Colonic mucosa (tissue), 4 donors: ENCODE measurements around the gene ANKRD33. TPM values are rescaled to one million over a fixed set of nuclear protein-coding genes. Genes with fewer than 3 reads are reported as not detected.

Experiments used
- DNase-seq: peaks from one replicate; pipeline ENCODE4 v3.0.0-alpha.2; 2020
- H3K27ac ChIP-seq: fragments of 200-600 bp; one replicate; pipeline ENCODE4 v1.8.0; 2021
- H3K27me3 ChIP-seq: fragments of 200-600 bp; one replicate; pipeline ENCODE4 v1.8.0; 2021
- H3K36me3 ChIP-seq: fragments of 200-600 bp; one replicate; pipeline ENCODE4 v1.8.0; 2021
- H3K4me1 ChIP-seq: fragments of 200-600 bp; one replicate; pipeline ENCODE4 v1.8.0; 2021; ENCODE audit warnings: mild to moderate bottlenecking
- H3K4me3 ChIP-seq: fragments of 200-600 bp; one replicate; pipeline ENCODE4 v1.8.0; 2021
- H3K9ac ChIP-seq, 2 donors: one replicate each; pipeline ENCODE4 v1.7.0; 2013; ENCODE audit warnings: control low read depth in 2 of 2, low read depth in 2 of 2, low read length in 2 of 2
- H3K9me3 ChIP-seq: fragments of 200-600 bp; one replicate; pipeline ENCODE4 v1.8.0; 2021
- intact Hi-C: fragments of 100-400 bp; cut with DNase I; formaldehyde crosslinking; loops from one replicate; pipeline ENCODE4 v1.14.1; 2022
- total RNA-seq, 2 donors: library from RNA; stranded (reverse); fragmentation: NEBNext Ultra II Directional in 1 of 2; extraction: Animal tissue kit (Norgen Biotek cat#: 25700) in 1 of 2; gene quantifications; one replicate each; pipeline ENCODE4 v1.2.1, GENCODE V29; 2021
- TF ChIP-seq, protein P1 (sequence below): fragments of 200-600 bp; IDR thresholded peaks from one replicate; pipeline ENCODE4 v1.8.0; 2022; ENCODE audit warnings: antibody characterized with exemption, mild to moderate bottlenecking
- donor health status: healthy.
- donor health status: DM: no; HTN: no; CAD: no.
- donor health status: DM: no; HTN: no; CAD: no.

Gene ANKRD33
- total RNA-seq, 2 donors from 2014 or later, result not detected

DNA sequence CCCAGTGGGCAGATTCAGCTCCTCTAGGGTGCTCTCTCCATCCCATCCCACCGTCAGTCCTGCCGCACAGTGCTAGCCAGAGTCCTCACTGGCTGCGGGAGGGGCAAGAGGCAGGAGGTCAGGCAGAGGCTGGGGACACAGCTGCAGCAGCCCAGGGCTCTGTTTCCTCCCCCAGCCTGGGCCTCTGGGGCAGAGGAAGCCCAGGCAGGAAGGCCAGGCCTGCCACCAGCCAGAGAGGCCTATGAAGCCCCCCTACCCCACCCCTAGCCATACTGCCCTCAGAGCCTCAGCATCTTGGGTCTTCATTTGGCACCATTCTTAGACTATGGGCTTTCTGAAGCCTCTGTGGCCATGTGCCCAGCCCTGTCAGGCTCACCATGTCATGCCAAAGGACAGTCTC lies 22.8 kb downstream of the ANKRD33 start:
- H3K4me1 ChIP-seq, result peaks cover 31% of the 10 kb centered on the region
- peak overlapping the region; percentile 9 to 38 for H3K9ac ChIP-seq
- no peaks in the 10 kb centered on the region for H3K27me3 ChIP-seq

DNA sequence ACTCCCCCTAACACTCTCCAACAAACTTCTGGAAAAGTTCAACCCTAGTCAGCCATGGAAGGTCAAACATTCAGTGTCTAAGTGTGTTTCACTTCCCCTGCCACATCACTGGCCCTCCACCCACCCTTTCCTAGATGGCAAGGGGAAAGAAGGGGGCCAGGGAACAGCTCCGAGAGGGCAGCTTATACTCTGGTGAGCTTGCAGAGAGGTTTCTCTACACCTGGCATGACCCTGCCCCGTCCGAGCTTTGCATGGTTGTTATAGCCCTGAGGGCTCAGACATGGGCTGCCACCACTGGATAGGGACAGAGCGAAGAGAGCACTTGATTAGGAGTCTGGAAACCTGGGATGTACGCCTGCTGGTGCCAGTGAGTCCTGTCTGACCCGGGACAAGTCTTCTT lies 23.4 kb downstream of the ANKRD33 start:
- no peaks in the 10 kb centered on the region for H3K9me3 ChIP-seq
- H3K27me3 ChIP-seq, result no peaks in the 10 kb centered on the region
- peaks cover 8% of the 10 kb centered on the region for H3K36me3 ChIP-seq
- no peak for DNase-seq
- intact Hi-C loops, result no loop called here
- peak overlapping the region; percentile 50 for H3K27ac ChIP-seq
- TF ChIP-seq, protein P1, sequence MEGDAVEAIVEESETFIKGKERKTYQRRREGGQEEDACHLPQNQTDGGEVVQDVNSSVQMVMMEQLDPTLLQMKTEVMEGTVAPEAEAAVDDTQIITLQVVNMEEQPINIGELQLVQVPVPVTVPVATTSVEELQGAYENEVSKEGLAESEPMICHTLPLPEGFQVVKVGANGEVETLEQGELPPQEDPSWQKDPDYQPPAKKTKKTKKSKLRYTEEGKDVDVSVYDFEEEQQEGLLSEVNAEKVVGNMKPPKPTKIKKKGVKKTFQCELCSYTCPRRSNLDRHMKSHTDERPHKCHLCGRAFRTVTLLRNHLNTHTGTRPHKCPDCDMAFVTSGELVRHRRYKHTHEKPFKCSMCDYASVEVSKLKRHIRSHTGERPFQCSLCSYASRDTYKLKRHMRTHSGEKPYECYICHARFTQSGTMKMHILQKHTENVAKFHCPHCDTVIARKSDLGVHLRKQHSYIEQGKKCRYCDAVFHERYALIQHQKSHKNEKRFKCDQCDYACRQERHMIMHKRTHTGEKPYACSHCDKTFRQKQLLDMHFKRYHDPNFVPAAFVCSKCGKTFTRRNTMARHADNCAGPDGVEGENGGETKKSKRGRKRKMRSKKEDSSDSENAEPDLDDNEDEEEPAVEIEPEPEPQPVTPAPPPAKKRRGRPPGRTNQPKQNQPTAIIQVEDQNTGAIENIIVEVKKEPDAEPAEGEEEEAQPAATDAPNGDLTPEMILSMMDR, result no peak
- peak overlapping the region; percentile 0 to 30 for H3K9ac ChIP-seq
- H3K4me1 ChIP-seq, result peaks cover 27% of the 10 kb centered on the region
- no peak overlapping the region for H3K4me3 ChIP-seq

More for the DNA sequence above, 22.8 kb downstream of the ANKRD33 start:
- Histone ChIP-seq H3K4me3 (no peak overlapping the region), H3K36me3 (peaks cover 2% of the 10 kb centered on the region), H3K9me3 (no peaks in the 10 kb centered on the region), H3K27ac (peak overlapping the region; percentile 50)
- no peak for DNase-seq
- TF ChIP-seq, protein P1, result no peak
- intact Hi-C loops, result no loop called here

DNA sequence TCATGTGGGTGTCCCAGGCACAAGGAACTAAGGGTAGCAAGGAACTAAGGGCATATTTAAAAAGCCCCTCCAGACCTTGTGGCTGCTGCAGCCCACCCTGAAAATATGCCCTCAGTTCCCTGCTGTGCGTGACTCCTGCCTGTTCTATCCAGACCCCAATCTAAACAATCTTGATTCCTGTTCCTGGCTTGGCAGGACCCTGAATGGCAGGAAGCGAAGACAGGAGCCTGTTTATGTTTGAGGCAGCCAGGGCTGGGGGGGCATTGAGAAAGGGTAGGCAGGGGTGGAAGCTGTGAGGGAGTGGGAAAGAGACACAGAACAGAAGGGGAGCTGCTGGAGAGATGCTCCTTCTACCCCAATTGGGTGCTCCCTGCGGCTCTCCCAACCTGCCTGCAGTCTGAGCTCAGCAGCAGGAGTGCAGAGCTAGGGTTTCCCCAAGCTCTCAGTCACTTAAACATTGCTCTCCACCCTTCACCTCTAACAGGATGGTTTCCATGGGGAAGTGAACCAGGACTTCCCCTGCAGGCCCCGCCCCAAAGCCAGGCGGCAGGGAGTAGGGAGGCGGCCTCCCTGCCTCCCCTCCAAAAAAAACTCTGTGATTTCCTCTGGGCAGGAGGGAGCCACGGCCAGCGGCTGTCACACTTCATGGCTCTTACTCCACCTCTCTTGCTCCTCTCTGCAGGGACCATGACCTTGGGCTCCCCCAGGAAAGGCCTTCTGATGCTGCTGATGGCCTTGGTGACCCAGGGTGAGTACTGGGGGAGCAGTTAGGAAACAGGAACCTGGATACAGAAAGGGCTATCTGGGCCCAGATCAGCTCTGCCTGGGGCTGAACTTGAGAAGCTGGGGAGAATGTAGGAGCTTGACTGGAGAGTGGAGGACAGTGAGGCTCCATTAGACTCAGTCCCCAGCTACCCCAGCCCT lies 24.1 kb downstream of the ANKRD33 start:
- intact Hi-C loops, result no loop called here
- DNase-seq, result peak; percentile 73
- Histone ChIP-seq H3K27ac (peak overlapping the region; percentile 50), H3K4me3 (peak overlapping the region; percentile 4), H3K9ac (peak overlapping the region; percentile 1 to 30), H3K9me3 (no peaks in the 10 kb centered on the region), H3K4me1 (peaks cover 20% of the 10 kb centered on the region), H3K27me3 (no peaks in the 10 kb centered on the region), H3K36me3 (peaks cover 8% of the 10 kb centered on the region)
- TF ChIP-seq, protein P1, result no peak

DNA sequence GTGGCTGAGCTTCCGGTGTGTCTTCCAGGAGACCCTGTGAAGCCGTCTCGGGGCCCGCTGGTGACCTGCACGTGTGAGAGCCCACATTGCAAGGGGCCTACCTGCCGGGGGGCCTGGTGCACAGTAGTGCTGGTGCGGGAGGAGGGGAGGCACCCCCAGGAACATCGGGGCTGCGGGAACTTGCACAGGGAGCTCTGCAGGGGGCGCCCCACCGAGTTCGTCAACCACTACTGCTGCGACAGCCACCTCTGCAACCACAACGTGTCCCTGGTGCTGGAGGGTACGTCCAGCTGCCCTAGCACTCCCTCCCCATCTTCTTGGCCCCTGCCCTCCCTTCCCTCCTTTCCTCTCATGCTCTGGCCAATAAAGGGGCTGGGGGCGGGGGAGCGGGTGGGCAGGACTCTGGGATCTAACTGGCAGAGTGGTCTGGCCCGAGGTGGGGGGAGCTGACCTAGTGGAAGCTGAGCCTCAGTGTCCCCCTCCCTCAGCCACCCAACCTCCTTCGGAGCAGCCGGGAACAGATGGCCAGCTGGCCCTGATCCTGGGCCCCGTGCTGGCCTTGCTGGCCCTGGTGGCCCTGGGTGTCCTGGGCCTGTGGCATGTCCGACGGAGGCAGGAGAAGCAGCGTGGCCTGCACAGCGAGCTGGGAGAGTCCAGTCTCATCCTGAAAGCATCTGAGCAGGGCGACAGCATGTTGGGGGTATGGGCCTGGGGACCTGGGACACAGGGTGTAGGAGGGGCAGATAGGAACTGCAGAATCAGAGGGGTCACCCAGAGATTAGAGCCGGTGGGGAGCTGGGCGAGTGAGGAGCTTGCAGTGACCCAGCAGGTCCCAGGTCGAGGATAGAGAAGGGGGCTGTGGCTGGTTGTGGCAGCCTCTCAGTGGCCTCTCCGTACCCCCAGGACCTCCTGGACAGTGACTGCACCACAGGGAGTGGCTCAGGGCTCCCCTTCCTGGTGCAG lies 25.4 kb downstream of the ANKRD33 start:
- H3K4me1 ChIP-seq, result peaks cover 20% of the 10 kb centered on the region
- DNase-seq, result no peak
- no peaks in the 10 kb centered on the region for H3K9me3 ChIP-seq
- H3K4me3 ChIP-seq, result no peak overlapping the region
- H3K9ac ChIP-seq, result peak overlapping the region in 1 of 2 donors; percentile 20
- intact Hi-C loops, result no loop called here
- H3K27me3 ChIP-seq, result no peaks in the 10 kb centered on the region
- no peak overlapping the region for H3K27ac ChIP-seq
- H3K36me3 ChIP-seq, result peaks cover 8% of the 10 kb centered on the region
- TF ChIP-seq, protein P1, result no peak
